OCI-LY7 (cell line): Measurements from ENCODE around the gene TRAF3IP1. TPM values are rescaled to one million over a fixed set of nuclear protein-coding genes. Genes with fewer than 3 reads are reported as not detected.

ENCODE experiments used
- BruUV-seq: library from RNA; stranded (reverse); fragments of 400-500 nt; replicated peaks from 2 replicates; lab custom pipeline; 2021; lab: Mats Ljungman, UMichigan
- CTCF ChIA-PET: fragments of 300-600 bp; sonication (Branson Sonifier 250); formaldehyde crosslinking; loops from one replicate; lab custom pipeline; 2022; ENCODE audit warnings: antibody characterized with exemption; ENCODE audit not compliant: unreplicated experiment; lab: Charles Lee
- POLR2A ChIA-PET: fragments of 300-600 bp; sonication (Branson Sonifier 250); formaldehyde crosslinking; loops from one replicate; lab custom pipeline; 2022; ENCODE audit warnings: antibody characterized with exemption; lab: Charles Lee
- DNase-seq: peaks from one replicate; pipeline ENCODE4 v3.0.0-alpha.2; 2015; ENCODE audit warnings: low spot score
- H2AFZ ChIP-seq: fragments of 200-600 bp; sonication (generic), shearing (Covaris generic); 2 replicates; pipeline ENCODE4 v1.6.1; 2014; ENCODE audit warnings: mild to moderate bottlenecking, antibody characterized with exemption, low read length, moderate library complexity
- H3K27ac ChIP-seq: fragments of 200-600 bp; sonication (generic); 2 replicates; pipeline ENCODE4 v1.5.1; 2014; ENCODE audit warnings: mixed run types, low read depth, mild to moderate bottlenecking, moderate library complexity, low read length, inconsistent platforms; ENCODE audit not compliant: poor library complexity, severe bottlenecking
- H3K36me3 ChIP-seq: fragments of 200-600 bp; sonication (generic); 2 replicates; pipeline ENCODE4 v1.6.1; 2014; ENCODE audit warnings: mild to moderate bottlenecking, antibody characterized with exemption, low read length, moderate library complexity, mixed read lengths; ENCODE audit not compliant: insufficient read depth
- H3K4me1 ChIP-seq: fragments of 200-600 bp; sonication (generic); 2 replicates; pipeline ENCODE4 v1.5.1; 2014; ENCODE audit warnings: mild to moderate bottlenecking, low read length; ENCODE audit not compliant: insufficient read depth, poor library complexity, severe bottlenecking
- H3K4me2 ChIP-seq: fragments of 200-600 bp; sonication (generic); 2 replicates; pipeline ENCODE4 v1.6.1; 2014; ENCODE audit warnings: mild to moderate bottlenecking, low read length
- H3K4me3 ChIP-seq: fragments of 200-600 bp; sonication (generic); 2 replicates; pipeline ENCODE4 v1.5.1; 2014; ENCODE audit warnings: mild to moderate bottlenecking, low read depth, low read length; ENCODE audit not compliant: poor library complexity, severe bottlenecking
- H3K79me2 ChIP-seq: fragments of 200-600 bp; sonication (generic); 2 replicates; pipeline ENCODE4 v1.6.1; 2016; ENCODE audit warnings: low read depth, mild to moderate bottlenecking, low read length, moderate library complexity, mixed read lengths; ENCODE audit not compliant: insufficient read depth
- H3K9me2 ChIP-seq: fragments of 200-600 bp; sonication (generic); 2 replicates; pipeline ENCODE4 v1.6.1; 2016; ENCODE audit warnings: mild to moderate bottlenecking, low read length, mixed read lengths; ENCODE audit not compliant: insufficient read depth
- H3K9me3 ChIP-seq: fragments of 200-600 bp; sonication (generic); 2 replicates; pipeline ENCODE4 v1.6.1; 2014; ENCODE audit warnings: mild to moderate bottlenecking, mixed run types, low read length, mixed read lengths
- H4K20me1 ChIP-seq: fragments of 200-600 bp; sonication (generic); 2 replicates; pipeline ENCODE4 v1.6.1; 2014; ENCODE audit warnings: mild to moderate bottlenecking, antibody characterized with exemption, low read length, moderate library complexity, mixed read lengths; ENCODE audit not compliant: insufficient read depth
- EZH2phosphoT487 ChIP-seq: fragments of 200-600 bp; sonication (generic); IDR thresholded peaks from 2 replicates; pipeline ENCODE4 v1.6.1; 2018; ENCODE audit warnings: low read depth, borderline replicate concordance, mild to moderate bottlenecking, mixed run types, antibody characterized with exemption, low read length, moderate library complexity, mixed read lengths
- intact Hi-C: fragments of 100-400 bp; cut with micrococcal nuclease; formaldehyde crosslinking; loops from one replicate; pipeline ENCODE4 v1.10.0; 2022; ENCODE audit not compliant: unreplicated experiment
- total RNA-seq, 2 experiments: library from RNA; depleted of rRNA in 1 of 2; stranded (reverse); fragments of >200 nt in 1 of 2; shearing (Covaris generic) in 1 of 2; gene quantifications; 2 replicates each; pipeline ENCODE4 v1.2.3, GENCODE V29; 2014 to 2022
- TF ChIP-seq, protein P1 (sequence below): fragments of 200-600 bp; sonication (generic); conservative IDR thresholded peaks from 2 replicates; pipeline ENCODE4 v1.5.1; 2014; ENCODE audit warnings: mild to moderate bottlenecking, antibody characterized with exemption, low read length, moderate library complexity, mixed read lengths

The TRAF3IP1 gene
- total RNA-seq, 2 experiments from 2014 or later, result 8.2 to 13.8 TPM

DNA sequence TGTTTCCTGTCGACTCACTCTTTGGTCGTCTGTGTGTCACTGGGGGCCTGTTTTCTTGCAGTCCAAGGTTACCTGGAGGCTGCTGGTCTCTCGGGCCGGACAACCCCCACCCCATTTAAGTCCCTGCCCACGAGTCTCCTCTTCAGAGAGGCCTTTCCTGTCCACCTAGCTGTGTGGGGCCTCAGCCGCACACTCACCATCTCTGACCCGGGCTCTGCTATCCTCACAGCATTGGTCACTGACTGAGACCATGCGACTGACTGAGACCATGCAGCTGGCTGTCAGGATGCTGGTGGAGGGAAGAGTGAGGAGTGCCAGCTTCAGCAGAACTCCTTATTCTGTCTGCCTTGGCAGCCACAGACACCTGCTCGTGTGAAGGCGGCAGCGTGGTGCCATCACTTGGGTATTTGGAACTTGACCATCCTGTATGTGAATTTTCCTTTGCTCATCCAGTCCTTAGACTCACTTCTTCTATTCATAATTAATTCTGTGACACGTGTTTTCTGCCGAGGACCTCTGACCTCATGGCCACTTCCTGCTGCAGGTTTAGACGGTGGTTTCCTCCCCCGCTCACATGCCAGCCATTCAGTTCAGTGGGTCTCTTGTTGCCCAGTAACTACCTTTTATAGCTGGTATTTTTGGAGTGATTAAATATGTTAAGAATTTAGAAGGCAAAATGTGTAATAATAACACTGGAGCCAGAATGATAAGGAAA, 58.9 kb downstream of the TRAF3IP1 start:
- intact Hi-C loops, result no loop called here
- H3K36me3 ChIP-seq, result no peaks in the 10 kb centered on the region
- CTCF ChIA-PET, result interaction anchor here (0.6 kb wide), 1 partner anchor 225 kb away, joined by 3 read pairs; no protein-coding TSS in a partner anchor
- POLR2A ChIA-PET, result no interaction called here
- no peaks in the 10 kb centered on the region for H3K4me1 ChIP-seq
- H4K20me1 ChIP-seq, result no peaks in the 10 kb centered on the region
- no peak overlapping the region for H3K4me3 ChIP-seq
- no peaks in the 10 kb centered on the region for H3K9me2 ChIP-seq
- H2AFZ ChIP-seq, result no peak overlapping the region
- no peak for TF ChIP-seq EZH2phosphoT487
- TF ChIP-seq, protein P1, sequence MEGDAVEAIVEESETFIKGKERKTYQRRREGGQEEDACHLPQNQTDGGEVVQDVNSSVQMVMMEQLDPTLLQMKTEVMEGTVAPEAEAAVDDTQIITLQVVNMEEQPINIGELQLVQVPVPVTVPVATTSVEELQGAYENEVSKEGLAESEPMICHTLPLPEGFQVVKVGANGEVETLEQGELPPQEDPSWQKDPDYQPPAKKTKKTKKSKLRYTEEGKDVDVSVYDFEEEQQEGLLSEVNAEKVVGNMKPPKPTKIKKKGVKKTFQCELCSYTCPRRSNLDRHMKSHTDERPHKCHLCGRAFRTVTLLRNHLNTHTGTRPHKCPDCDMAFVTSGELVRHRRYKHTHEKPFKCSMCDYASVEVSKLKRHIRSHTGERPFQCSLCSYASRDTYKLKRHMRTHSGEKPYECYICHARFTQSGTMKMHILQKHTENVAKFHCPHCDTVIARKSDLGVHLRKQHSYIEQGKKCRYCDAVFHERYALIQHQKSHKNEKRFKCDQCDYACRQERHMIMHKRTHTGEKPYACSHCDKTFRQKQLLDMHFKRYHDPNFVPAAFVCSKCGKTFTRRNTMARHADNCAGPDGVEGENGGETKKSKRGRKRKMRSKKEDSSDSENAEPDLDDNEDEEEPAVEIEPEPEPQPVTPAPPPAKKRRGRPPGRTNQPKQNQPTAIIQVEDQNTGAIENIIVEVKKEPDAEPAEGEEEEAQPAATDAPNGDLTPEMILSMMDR, result no peak
- no peak overlapping the region for H3K4me2 ChIP-seq
- no peaks in the 10 kb centered on the region for H3K79me2 ChIP-seq
- no peak for DNase-seq
- H3K9me3 ChIP-seq, result no peaks in the 10 kb centered on the region
- BruUV-seq, result no TSS peak
- H3K27ac ChIP-seq, result no peak overlapping the region

DNA sequence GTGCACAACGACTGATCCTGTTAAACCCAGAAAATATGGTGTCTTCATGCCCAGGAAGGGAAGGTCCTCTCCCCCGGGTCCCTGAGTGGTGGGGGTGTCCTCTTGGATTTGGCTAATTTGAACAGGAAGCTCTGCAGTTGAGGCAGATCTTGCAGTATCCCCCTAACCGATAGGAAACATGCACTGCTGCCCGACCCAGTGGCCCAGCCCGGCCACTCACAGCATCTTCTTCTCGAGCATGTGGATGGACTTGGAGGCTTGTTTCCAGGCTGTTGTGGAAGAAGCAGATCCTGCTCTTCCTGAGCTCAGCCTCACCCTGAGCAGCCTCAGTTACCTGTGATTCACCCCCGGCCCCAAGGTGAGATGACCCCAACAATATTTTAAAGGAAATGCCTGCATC, 60.0 kb downstream of the TRAF3IP1 start:
- no peak overlapping the region for H3K4me3 ChIP-seq
- no peak for DNase-seq
- no TSS peak for BruUV-seq
- no peaks in the 10 kb centered on the region for H3K79me2 ChIP-seq
- no peaks in the 10 kb centered on the region for H3K9me3 ChIP-seq
- intact Hi-C loops, result no loop called here
- H4K20me1 ChIP-seq, result no peaks in the 10 kb centered on the region
- no peaks in the 10 kb centered on the region for H3K9me2 ChIP-seq
- H3K36me3 ChIP-seq, result no peaks in the 10 kb centered on the region
- H3K4me1 ChIP-seq, result no peaks in the 10 kb centered on the region
- H3K4me2 ChIP-seq, result no peak overlapping the region
- H3K27ac ChIP-seq, result no peak overlapping the region
- no peak for TF ChIP-seq EZH2phosphoT487
- TF ChIP-seq, protein P1, result no peak
- ChIA-PET POLR2A (no interaction called here), CTCF (interaction anchor here (0.6 kb wide), 1 partner anchor 226 kb away, joined by 3 read pairs; no protein-coding TSS in a partner anchor)
- H2AFZ ChIP-seq, result no peak overlapping the region

DNA sequence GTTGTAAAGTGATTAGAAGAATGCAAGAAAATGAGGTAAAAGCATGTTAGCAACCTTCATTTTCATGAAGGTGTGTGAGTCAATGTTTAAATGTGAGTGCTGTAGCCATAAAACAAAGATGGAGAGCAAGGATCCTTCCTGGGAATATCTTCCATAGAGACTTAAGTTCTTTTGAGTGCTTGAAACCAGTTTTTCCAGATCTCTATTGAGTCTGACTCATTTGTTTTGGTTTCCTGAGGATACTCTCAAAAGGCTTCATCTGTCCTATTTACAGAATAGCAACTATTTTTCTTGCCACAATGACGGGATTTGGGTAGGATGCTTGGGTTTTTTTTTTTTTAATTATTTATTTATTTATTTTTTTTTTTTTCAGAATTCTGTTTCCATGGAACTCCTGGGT, 60.5 kb downstream of the TRAF3IP1 start:
- H3K27ac ChIP-seq, result no peak overlapping the region
- H3K4me2 ChIP-seq, result no peak overlapping the region
- no peaks in the 10 kb centered on the region for H3K79me2 ChIP-seq
- H3K9me3 ChIP-seq, result no peaks in the 10 kb centered on the region
- no TSS peak for BruUV-seq
- TF ChIP-seq, protein P1, result no peak
- no peak for TF ChIP-seq EZH2phosphoT487
- intact Hi-C loops, result no loop called here
- POLR2A ChIA-PET, result no interaction called here
- H3K36me3 ChIP-seq, result no peaks in the 10 kb centered on the region
- no peaks in the 10 kb centered on the region for H3K9me2 ChIP-seq
- CTCF ChIA-PET, result no interaction called here
- DNase-seq, result no peak
- H3K4me1 ChIP-seq, result no peaks in the 10 kb centered on the region
- H4K20me1 ChIP-seq, result no peaks in the 10 kb centered on the region
- no peak overlapping the region for H2AFZ ChIP-seq
- no peak overlapping the region for H3K4me3 ChIP-seq
